Neural cell (in vitro differentiated cells): Measurements from ENCODE around the gene MSI2. TPM values are rescaled to one million over a fixed set of nuclear protein-coding genes. Genes with fewer than 3 reads are reported as not detected.
A peak's percentile ranks its signal among the peaks of the same experiment; 100 is the strongest.

Source experiments
- H2AFZ ChIP-seq: fragments of 200-600, 300-800 bp; sonication (generic), shearing (Covaris generic); 2 replicates; pipeline ENCODE4 v1.6.0; 2014; ENCODE audit warnings: low read depth, mild to moderate bottlenecking, antibody characterized with exemption, low read length, moderate library complexity
- H3F3A ChIP-seq: fragments of 200-600 bp; shearing (Covaris generic); 2 replicates; pipeline ENCODE4 v1.6.1; 2016; ENCODE audit warnings: mild to moderate bottlenecking, moderate library complexity, mixed read lengths, antibody characterized with exemption, low read length; ENCODE audit not compliant: insufficient read depth, poor library complexity, severe bottlenecking
- H3K27ac ChIP-seq: fragments of 200-600, 300-800 bp; sonication (generic), shearing (Covaris generic); 2 replicates; pipeline ENCODE4 v1.5.1; 2014; ENCODE audit warnings: mild to moderate bottlenecking, low read length, moderate library complexity
- H3K27me3 ChIP-seq: fragments of 300-800, 200-600 bp; sonication (generic), shearing (Covaris generic); 2 replicates; pipeline ENCODE4 v1.6.0; 2014; ENCODE audit warnings: mild to moderate bottlenecking, low read depth, low read length, moderate library complexity; ENCODE audit not compliant: insufficient read depth
- H3K36me3 ChIP-seq: fragments of 300-800, 200-600 bp; sonication (generic), shearing (Covaris generic); 2 replicates; pipeline ENCODE4 v1.5.1; 2014; ENCODE audit warnings: mild to moderate bottlenecking, antibody characterized with exemption, low read length, moderate library complexity; ENCODE audit not compliant: insufficient read depth
- H3K4me2 ChIP-seq: fragments of 300-800, 200-600 bp; sonication (generic), shearing (Covaris generic); 2 replicates; pipeline ENCODE4 v1.6.0; 2014; ENCODE audit warnings: mild to moderate bottlenecking, low read length
- H3K4me3 ChIP-seq: fragments of 300-800, 200-600 bp; sonication (generic), shearing (Covaris generic); 2 replicates; pipeline ENCODE4 v1.5.1; 2014; ENCODE audit warnings: mild to moderate bottlenecking, low read length, moderate library complexity
- H3K79me2 ChIP-seq: fragments of 200-600 bp; shearing (Covaris generic); replicated peaks from 2 replicates; pipeline ENCODE4 v1.6.0; 2014; ENCODE audit warnings: mild to moderate bottlenecking, low read length, moderate library complexity; ENCODE audit not compliant: insufficient read depth
- H3K9ac ChIP-seq: fragments of 300-800, 200-600 bp; sonication (generic), shearing (Covaris generic); 2 replicates; pipeline ENCODE4 v1.6.1; 2016; ENCODE audit warnings: mild to moderate bottlenecking, low read length, mixed read lengths
- H3K9me2 ChIP-seq: fragments of 200-600 bp; shearing (Covaris generic); 2 replicates; pipeline ENCODE4 v1.6.1; 2016; ENCODE audit warnings: mild to moderate bottlenecking, low read length, mixed read lengths; ENCODE audit not compliant: insufficient read depth
- H3K9me3 ChIP-seq: fragments of 200-600, 300-800 bp; sonication (generic), shearing (Covaris generic); 2 replicates; pipeline ENCODE4 v1.6.1; 2016; ENCODE audit warnings: mild to moderate bottlenecking, mixed run types, low read length, moderate library complexity, mixed read lengths
- H4K20me1 ChIP-seq: fragments of 200-600 bp; shearing (Covaris generic); 2 replicates; pipeline ENCODE4 v1.6.1; 2016; ENCODE audit warnings: mild to moderate bottlenecking, mixed run types; ENCODE audit not compliant: insufficient read depth
- EP300 ChIP-seq: fragments of 450-650 bp; conservative IDR thresholded peaks from 2 replicates; pipeline ENCODE4 v1.6.1; 2014; ENCODE audit warnings: antibody characterized with exemption, mild to moderate bottlenecking, moderate library complexity; ENCODE audit not compliant: poor library complexity, severe bottlenecking
- EZH2 ChIP-seq: fragments of 200-600, 300-800 bp; shearing (Covaris generic), sonication (generic); IDR thresholded peaks from 2 replicates; pipeline ENCODE4 v1.6.1; 2014; ENCODE audit warnings: antibody characterized with exemption, low read length, borderline replicate concordance, mild to moderate bottlenecking; ENCODE audit not compliant: insufficient read depth, poor library complexity, severe bottlenecking
- MXI1 ChIP-seq: fragments of 450-650 bp; conservative IDR thresholded peaks from 2 replicates; pipeline ENCODE4 v1.6.1; 2014; ENCODE audit warnings: antibody characterized with exemption, mild to moderate bottlenecking; ENCODE audit not compliant: poor library complexity, severe bottlenecking
- POLR2AphosphoS5 ChIP-seq: IDR thresholded peaks from 2 replicates; pipeline ENCODE4 v1.6.1; 2012
- RAD21 ChIP-seq: fragments of 450-650 bp; conservative IDR thresholded peaks from 2 replicates; pipeline ENCODE4 v1.6.1; 2014; ENCODE audit warnings: antibody characterized with exemption, mild to moderate bottlenecking, moderate library complexity
- polyA plus RNA-seq: library from polyadenylated mRNA; depleted of rRNA; stranded (reverse); fragments of >200 nt; gene quantifications from 2 replicates; pipeline ENCODE4 v1.2.3, GENCODE V29; 2014
- TF ChIP-seq, protein P1 (sequence below): fragments of 450-650 bp; IDR thresholded peaks from 2 replicates; pipeline ENCODE4 v1.5.1; 2014; ENCODE audit warnings: antibody characterized with exemption, mild to moderate bottlenecking, moderate library complexity; ENCODE audit not compliant: poor library complexity, severe bottlenecking
- TF ChIP-seq, protein P2 (sequence below): IDR thresholded peaks from 2 replicates; pipeline ENCODE4 v1.6.1; 2012; ENCODE audit warnings: borderline replicate concordance

Gene MSI2
- polyA plus RNA-seq, 1 donor from 2014 or later: 61.4 TPM

GRCh38 chr17:57585341-57586195 is 329.2 kb downstream of the MSI2 start:
- no peaks in the 10 kb centered on the region for H3K36me3 ChIP-seq
- H3K9me3 ChIP-seq: no peaks in the 10 kb centered on the region
- no peak for TF ChIP-seq MXI1
- TF ChIP-seq, protein P1, sequence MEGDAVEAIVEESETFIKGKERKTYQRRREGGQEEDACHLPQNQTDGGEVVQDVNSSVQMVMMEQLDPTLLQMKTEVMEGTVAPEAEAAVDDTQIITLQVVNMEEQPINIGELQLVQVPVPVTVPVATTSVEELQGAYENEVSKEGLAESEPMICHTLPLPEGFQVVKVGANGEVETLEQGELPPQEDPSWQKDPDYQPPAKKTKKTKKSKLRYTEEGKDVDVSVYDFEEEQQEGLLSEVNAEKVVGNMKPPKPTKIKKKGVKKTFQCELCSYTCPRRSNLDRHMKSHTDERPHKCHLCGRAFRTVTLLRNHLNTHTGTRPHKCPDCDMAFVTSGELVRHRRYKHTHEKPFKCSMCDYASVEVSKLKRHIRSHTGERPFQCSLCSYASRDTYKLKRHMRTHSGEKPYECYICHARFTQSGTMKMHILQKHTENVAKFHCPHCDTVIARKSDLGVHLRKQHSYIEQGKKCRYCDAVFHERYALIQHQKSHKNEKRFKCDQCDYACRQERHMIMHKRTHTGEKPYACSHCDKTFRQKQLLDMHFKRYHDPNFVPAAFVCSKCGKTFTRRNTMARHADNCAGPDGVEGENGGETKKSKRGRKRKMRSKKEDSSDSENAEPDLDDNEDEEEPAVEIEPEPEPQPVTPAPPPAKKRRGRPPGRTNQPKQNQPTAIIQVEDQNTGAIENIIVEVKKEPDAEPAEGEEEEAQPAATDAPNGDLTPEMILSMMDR: no peak
- TF ChIP-seq EZH2: no peak
- TF ChIP-seq, protein P2, sequence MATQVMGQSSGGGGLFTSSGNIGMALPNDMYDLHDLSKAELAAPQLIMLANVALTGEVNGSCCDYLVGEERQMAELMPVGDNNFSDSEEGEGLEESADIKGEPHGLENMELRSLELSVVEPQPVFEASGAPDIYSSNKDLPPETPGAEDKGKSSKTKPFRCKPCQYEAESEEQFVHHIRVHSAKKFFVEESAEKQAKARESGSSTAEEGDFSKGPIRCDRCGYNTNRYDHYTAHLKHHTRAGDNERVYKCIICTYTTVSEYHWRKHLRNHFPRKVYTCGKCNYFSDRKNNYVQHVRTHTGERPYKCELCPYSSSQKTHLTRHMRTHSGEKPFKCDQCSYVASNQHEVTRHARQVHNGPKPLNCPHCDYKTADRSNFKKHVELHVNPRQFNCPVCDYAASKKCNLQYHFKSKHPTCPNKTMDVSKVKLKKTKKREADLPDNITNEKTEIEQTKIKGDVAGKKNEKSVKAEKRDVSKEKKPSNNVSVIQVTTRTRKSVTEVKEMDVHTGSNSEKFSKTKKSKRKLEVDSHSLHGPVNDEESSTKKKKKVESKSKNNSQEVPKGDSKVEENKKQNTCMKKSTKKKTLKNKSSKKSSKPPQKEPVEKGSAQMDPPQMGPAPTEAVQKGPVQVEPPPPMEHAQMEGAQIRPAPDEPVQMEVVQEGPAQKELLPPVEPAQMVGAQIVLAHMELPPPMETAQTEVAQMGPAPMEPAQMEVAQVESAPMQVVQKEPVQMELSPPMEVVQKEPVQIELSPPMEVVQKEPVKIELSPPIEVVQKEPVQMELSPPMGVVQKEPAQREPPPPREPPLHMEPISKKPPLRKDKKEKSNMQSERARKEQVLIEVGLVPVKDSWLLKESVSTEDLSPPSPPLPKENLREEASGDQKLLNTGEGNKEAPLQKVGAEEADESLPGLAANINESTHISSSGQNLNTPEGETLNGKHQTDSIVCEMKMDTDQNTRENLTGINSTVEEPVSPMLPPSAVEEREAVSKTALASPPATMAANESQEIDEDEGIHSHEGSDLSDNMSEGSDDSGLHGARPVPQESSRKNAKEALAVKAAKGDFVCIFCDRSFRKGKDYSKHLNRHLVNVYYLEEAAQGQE: no peak
- TF ChIP-seq POLR2AphosphoS5: no peak
- no peak for TF ChIP-seq EP300
- H3K9me2 ChIP-seq: no peaks in the 10 kb centered on the region
- H3K4me3 ChIP-seq: no peak overlapping the region
- no peaks in the 10 kb centered on the region for H3F3A ChIP-seq
- H3K4me2 ChIP-seq: no peak overlapping the region
- peaks cover 10% of the 10 kb centered on the region for H3K79me2 ChIP-seq
- H3K9ac ChIP-seq: no peak overlapping the region
- no peaks in the 10 kb centered on the region for H3K27me3 ChIP-seq
- H3K27ac ChIP-seq: peak overlapping the region; percentile 25
- no peak overlapping the region for H2AFZ ChIP-seq
- no peaks in the 10 kb centered on the region for H4K20me1 ChIP-seq

- peak overlapping the region; percentile 25 for H3K27ac ChIP-seq
- H3F3A ChIP-seq: no peaks in the 10 kb centered on the region
- H3K4me2 ChIP-seq: no peak overlapping the region
- TF ChIP-seq, protein P2: peak; percentile 46
- TF ChIP-seq POLR2AphosphoS5: no peak
- TF ChIP-seq RAD21: no peak
- H3K79me2 ChIP-seq: peaks cover 11% of the 10 kb centered on the region
- no peak overlapping the region for H2AFZ ChIP-seq
- no peaks in the 10 kb centered on the region for H3K36me3 ChIP-seq
- no peaks in the 10 kb centered on the region for H3K9me2 ChIP-seq
- no peaks in the 10 kb centered on the region for H3K9me3 ChIP-seq
- H3K9ac ChIP-seq: no peak overlapping the region
- no peak overlapping the region for H3K4me3 ChIP-seq
- H4K20me1 ChIP-seq: no peaks in the 10 kb centered on the region
- H3K27me3 ChIP-seq: no peaks in the 10 kb centered on the region
These were observed 329.9 kb downstream of the MSI2 start for GRCh38 chr17:57586196-57586740.
